KG1 (cell line): Measurements from ENCODE around the gene PCK1.

Experiments used
- DNase-seq: peaks from one replicate; lab custom pipeline; 2025; lab: John Stamatoyannopoulos, UW

The PCK1 gene

DNA sequence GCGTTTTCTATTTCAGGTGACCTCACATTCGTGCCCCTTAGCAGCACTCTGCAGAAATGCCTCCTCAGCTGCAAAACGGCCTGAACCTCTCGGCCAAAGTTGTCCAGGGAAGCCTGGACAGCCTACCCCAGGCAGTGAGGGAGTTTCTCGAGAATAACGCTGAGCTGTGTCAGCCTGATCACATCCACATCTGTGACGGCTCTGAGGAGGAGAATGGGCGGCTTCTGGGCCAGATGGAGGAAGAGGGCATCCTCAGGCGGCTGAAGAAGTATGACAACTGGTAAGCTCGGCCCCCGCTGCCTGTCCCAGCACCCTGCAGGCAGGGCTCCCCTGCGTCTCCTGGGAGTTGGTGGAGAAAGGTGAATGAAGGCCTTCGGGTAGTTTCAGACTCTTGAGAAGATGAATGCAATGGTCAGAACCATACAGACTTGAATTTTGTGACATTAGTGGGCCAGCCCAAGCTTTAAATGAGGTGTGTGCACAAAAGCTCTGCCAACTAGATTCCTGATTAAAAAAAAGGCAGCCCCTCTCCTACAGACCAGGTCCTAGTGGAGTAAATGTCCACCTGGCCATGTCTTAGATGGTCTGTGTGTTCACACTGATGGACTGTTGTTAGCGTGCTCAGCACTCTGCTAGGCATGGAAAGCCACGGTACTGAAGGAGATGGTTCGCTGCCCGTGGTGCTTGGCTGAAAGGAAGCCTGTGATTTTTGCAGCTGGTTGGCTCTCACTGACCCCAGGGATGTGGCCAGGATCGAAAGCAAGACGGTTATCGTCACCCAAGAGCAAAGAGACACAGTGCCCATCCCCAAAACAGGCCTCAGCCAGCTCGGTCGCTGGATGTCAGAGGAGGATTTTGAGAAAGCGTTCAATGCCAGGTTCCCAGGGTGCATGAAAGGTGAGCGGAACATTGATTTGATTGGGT is 708 bp downstream of the PCK1 start:
- DNase-seq: no peak

GRCh38 chr20:57562541-57563465 is 1.9 kb downstream of the PCK1 start:
- no peak for DNase-seq

- no peak for DNase-seq
Measured at GRCh38 chr20:57563522-57563921, 2.6 kb downstream of the PCK1 start.

GRCh38 chr20:57564180-57564802 is 3.4 kb downstream of the PCK1 start:
- DNase-seq: no peak

DNA sequence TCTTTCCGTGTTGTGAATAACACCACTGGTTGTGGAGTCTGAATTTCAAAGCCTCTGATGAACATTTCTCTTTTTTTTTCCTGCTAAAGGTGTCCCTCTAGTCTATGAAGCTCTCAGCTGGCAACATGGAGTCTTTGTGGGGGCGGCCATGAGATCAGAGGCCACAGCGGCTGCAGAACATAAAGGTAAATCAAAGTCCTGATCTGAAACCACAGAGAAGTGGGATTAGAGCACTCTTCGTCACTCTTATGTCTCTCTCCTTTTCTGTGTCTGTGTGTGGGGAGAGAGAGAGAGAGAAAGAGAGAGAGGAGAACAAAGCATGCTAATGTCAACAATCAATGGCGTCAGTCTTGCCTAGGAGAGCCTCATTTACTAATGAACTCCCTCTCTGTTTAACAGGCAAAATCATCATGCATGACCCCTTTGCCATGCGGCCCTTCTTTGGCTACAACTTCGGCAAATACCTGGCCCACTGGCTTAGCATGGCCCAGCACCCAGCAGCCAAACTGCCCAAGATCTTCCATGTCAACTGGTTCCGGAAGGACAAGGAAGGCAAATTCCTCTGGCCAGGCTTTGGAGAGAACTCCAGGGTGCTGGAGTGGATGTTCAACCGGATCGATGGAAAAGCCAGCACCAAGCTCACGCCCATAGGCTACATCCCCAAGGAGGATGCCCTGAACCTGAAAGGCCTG is 4.2 kb downstream of the PCK1 start:
- DNase-seq: no peak

DNA sequence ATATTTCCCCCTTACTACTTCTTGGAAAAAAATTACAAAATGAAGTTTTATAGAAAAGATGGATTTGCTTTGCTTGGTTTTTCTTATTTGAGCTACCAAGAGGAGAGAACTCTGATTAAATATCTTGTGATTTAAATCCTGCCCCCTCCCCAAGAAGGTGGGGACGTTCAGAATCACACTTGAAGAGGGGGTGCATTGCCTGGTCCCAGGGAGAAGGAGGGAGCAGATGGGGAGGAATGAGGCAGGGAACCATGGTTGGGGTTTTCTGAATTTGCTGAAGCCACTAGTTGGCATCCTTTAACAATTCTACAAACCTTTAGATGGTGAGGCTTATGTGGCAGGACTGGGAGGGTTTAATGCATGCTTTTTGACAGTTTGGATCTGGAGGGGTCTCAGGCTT is 5.5 kb downstream of the PCK1 start:
- no peak for DNase-seq

- no peak for DNase-seq
Measured at GRCh38 chr20:57566803-57567459, 6.0 kb downstream of the PCK1 start.

DNA sequence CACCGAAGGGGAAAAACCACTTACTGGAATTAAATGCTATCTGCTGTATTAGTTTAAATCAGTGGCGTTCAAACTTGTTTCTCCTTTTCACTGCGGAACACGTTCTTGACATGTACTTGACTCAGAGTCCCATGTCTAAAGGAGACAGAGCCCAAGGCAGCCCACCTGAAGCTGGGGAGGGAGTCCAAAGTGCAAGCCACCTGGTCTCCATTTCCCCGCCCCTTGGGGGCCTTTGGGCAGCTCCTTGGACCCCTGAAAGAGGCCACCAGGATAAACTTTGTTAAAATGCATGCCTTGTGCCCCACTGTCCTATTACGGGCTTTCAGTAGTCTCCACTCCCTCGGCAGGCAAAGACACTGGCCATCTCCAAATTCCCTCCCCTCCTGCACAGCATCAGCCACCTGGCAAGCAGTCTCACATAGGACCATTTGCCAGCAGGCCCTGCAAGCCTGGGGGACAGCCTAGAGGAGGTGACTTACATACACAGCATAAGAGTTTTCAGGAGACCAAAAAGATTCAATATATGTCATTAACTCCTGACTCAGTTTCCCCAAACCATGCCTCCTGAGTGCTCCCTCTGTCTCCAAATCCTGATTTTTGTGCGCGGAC is 6.7 kb downstream of the PCK1 start:
- DNase-seq: no peak

DNA sequence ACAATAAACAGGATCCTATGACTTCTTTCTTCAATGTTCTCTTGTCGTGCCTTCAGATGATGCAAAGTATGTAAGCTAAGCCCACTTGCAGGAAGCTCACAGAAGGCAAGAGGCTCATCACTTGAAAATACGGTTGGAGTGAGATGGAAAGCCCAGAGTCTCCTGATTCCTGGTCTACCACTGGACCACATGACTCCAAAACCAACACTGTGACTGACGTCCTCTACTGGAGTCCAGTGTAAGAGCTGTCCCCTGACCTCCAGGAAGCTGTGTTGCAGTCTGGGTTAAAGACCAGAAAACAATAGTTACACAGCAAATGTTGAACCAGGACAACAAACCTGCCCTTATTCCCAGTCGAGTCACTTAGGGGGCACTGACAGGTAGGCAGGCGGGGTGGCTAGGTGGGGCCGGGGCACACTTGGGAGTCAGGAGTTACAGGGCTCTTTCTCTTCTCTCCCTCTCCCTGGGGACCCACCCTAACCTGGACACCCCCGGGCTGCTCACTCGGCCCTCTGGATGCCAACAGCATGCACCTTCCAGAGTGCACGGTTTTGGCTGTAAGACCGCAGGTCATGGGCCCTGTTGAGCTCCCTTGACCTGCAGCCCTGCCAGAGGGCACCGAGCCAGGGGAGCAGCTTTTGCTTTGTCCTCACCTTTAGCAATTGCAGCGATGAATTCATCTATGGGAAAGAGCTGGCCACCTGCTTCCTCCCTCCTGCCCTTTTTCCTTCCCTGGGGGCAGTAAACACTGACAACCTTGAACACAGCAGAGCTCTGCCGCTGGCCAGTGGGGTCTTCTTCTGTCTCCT is 7.4 kb downstream of the PCK1 start:
- DNase-seq: no peak

- DNase-seq: no peak
Measured at GRCh38 chr20:57568960-57569359, 8.1 kb downstream of the PCK1 start.

DNA sequence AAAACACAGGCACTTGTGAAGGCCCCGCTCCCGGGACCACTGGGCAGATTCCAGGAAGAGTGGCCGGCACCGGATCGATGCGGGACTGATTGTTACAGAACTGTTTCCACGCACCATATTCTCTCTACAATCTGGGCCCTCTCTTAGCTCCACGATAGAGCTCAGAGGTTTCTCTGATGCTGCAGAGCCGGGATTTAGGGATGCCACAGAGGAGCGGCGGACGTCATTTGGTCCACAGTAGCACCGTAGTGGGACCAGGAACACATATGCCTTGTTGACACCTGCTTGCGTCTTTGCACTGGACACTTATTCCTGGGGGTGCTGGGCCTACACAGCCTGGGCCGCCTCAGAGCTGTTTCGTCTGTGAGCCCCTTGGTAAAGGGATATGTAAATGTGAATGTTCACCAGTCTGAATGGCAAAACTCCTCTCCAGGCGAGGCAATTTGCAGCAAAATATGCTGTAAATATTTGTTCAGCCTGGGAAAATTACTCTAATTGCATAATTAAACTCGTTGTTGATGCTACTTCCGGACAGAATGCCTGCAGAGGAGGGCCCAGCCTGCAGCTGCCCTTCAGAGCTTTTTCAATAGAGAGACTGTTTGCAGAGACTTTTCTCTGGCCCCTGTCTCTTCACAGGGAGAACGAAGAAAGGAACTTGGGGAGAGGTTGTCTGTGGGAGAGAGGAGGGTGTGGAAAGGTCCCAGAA is 9.4 kb downstream of the PCK1 start:
- no peak for DNase-seq

DNA sequence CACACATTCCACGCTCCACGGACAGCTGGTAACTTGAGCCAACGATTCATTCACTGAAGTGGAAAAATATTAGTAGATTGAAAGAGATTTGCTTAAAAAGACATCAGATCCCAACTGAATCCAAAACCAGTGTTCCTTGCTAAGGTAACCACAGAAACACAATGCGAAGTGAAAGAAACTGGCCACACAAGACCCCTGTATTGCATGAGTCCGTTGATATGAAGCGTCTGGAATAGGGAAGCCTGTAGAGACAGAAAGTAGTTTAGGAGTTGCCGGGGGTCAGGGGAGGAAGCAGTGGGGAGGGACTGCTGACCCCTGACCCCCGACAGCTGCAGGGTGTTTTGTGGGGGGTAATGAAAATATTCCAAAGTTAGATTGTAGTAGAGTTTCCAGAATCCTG is 10.0 kb downstream of the PCK1 start:
- DNase-seq: no peak

DNA sequence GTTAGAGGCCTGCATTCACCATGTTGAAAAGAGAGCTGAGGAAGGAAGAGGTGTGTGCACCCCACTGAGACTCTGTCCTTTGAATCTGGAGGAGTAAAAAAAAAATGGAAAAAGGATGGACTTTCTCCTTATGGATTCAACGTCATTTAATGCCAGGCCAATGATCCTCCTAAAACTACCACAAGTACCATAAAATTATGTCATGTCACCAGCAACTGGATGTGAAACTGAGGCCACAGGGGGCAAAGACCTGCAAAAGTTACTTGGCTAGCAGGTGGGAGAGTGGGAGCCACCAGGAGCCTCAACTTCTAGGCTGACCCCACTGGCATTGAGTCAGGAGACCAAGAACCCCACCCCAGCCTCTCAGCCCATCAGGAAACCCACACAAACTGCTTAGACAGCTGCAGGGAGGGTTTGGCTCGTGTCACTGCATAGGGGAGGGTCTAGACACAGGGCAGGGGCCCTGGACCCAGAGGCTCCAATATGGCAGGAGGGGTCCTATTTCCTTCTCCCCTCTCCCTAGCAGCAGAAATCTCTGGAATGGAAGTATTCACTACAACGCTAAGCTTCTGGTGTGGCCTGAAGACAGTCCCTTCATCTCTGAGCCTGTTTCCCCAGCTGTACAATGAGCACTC is 11.0 kb downstream of the PCK1 start:
- no peak for DNase-seq

DNA sequence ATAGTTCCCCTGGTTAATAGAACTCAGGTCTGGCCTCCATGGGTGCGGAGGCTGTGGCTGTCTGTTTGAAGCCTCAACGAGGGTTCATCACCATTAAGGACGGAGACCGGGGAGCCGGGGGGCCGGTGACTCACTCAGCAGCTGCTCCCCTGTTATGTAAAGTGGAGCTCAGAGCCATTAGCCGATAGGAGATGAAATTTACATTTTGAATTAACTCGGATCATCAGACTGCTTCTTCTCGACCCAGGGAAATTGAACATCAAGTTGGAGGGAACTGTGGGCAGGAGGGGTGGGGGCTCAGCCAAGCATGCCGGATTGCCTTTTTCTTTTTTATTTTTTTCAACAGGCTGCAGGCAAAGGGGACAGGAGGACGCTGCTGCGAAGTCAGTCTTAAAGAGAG is 12.3 kb downstream of the PCK1 start:
- DNase-seq: no peak

DNA sequence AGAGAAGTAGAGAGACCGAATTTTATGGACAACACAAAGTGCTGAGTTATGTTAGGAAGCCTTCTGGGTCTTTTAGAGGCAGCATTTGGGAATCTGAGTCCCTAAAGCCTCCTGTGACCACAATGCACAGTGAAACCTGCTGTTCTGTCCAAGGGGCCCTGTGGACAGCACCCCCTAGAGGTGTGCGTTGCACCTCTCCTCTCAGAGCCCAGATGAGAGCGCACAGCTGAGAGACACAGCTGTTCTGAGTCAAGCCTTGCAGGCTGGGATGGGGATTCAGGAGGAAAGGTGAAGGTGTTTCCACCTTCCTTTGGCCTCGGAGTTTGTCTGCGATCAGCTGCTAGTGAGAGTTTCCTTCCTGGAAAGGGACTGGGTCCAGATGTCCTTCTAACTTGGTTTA is 13.0 kb downstream of the PCK1 start:
- no peak for DNase-seq

DNA sequence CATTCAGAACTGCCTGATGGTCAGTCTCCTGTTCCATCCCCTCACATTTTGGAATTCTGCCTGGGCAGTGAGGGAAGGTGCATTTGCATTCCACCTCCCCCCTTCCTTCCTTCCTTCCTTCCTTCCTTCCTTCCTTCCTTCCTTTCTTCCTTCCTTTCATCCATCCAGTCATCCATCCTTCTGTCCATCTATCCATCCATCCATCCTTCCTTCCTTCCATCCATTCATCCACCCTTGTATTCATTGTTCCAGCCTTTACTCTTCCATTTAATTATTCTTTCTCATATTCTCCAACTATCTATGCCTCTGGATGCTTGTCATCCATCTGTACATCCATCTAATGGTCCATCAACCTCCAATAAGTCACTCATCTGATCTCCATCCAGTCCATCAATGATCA is 14.0 kb downstream of the PCK1 start:
- no peak for DNase-seq

- DNase-seq: no peak
Measured at GRCh38 chr20:57576002-57576401, 15.1 kb downstream of the PCK1 start.

- DNase-seq: no peak
Measured at GRCh38 chr20:57576617-57577550, 16.0 kb downstream of the PCK1 start.
